Neural crest cell (in vitro differentiated cells): Measurements from ENCODE around the gene NACAD. TPM values are rescaled to one million over a fixed set of nuclear protein-coding genes. Genes with fewer than 3 reads are reported as not detected.

Source experiments
- DNase-seq: peaks from one replicate; pipeline ENCODE4 v3.0.0; 2021; ENCODE audit warnings: low read depth, mixed read lengths, low spot score
- H3K27ac Mint-ChIP-seq: one replicate; pipeline ENCODE4 v1.8.0; 2021; ENCODE audit warnings: mild to moderate bottlenecking, mixed read lengths; ENCODE audit not compliant: unreplicated experiment
- H3K27me3 Mint-ChIP-seq: 2 replicates; pipeline ENCODE4 v1.8.0; 2021; ENCODE audit warnings: low read depth, mild to moderate bottlenecking, mixed read lengths
- H3K36me3 Mint-ChIP-seq: 2 replicates; pipeline ENCODE4 v1.8.0; 2021; ENCODE audit warnings: low read depth, mild to moderate bottlenecking, mixed read lengths
- H3K4me1 Mint-ChIP-seq: 2 replicates; pipeline ENCODE4 v1.8.0; 2021; ENCODE audit warnings: mixed read lengths
- H3K4me3 Mint-ChIP-seq: one replicate; pipeline ENCODE4 v1.8.0; 2021; ENCODE audit warnings: mild to moderate bottlenecking, mixed read lengths
- H3K9me3 Mint-ChIP-seq: 2 replicates; pipeline ENCODE4 v1.8.0; 2021; ENCODE audit warnings: mixed read lengths
- CTCF ChIP-seq: fragments of 200-600 bp; sonication (generic); conservative IDR thresholded peaks from 2 replicates; pipeline ENCODE4 v1.5.0; 2021; ENCODE audit warnings: antibody characterized with exemption, mild to moderate bottlenecking
- total RNA-seq: library from RNA; stranded (reverse); gene quantifications from 2 replicates; pipeline ENCODE4 v1.2.1, GENCODE V29; 2021

NACAD gene
- total RNA-seq, 1 donor from 2014 or later, result 9.7 TPM

GRCh38 chr7:45052011-45052410, 36.8 kb downstream of the NACAD start:
- H3K27ac Mint-ChIP-seq, result no peak overlapping the region
- H3K4me3 Mint-ChIP-seq, result no peak overlapping the region
- no peaks in the 10 kb centered on the region for H3K9me3 Mint-ChIP-seq
- DNase-seq, result no peak
- peaks cover 5% of the 10 kb centered on the region for H3K36me3 Mint-ChIP-seq
- H3K4me1 Mint-ChIP-seq, result no peaks in the 10 kb centered on the region
- no peak for TF ChIP-seq CTCF
- no peaks in the 10 kb centered on the region for H3K27me3 Mint-ChIP-seq

- no peaks in the 10 kb centered on the region for H3K4me1 Mint-ChIP-seq
- H3K27ac Mint-ChIP-seq, result no peak overlapping the region
- no peak for DNase-seq
- no peak for TF ChIP-seq CTCF
- H3K4me3 Mint-ChIP-seq, result no peak overlapping the region
- no peaks in the 10 kb centered on the region for H3K27me3 Mint-ChIP-seq
- no peaks in the 10 kb centered on the region for H3K9me3 Mint-ChIP-seq
- peaks cover 2% of the 10 kb centered on the region for H3K36me3 Mint-ChIP-seq
Measured at GRCh38 chr7:45050198-45050597, 38.6 kb downstream of the NACAD start.

- Mint-ChIP-seq H3K27me3 (no peaks in the 10 kb centered on the region), H3K36me3 (peaks cover 4% of the 10 kb centered on the region), H3K4me1 (no peaks in the 10 kb centered on the region), H3K27ac (no peak overlapping the region), H3K4me3 (no peak overlapping the region), H3K9me3 (no peaks in the 10 kb centered on the region)
- TF ChIP-seq CTCF, result no peak
- DNase-seq, result no peak
Measured at GRCh38 chr7:45048748-45049147, 40.0 kb downstream of the NACAD start.

GRCh38 chr7:45044338-45044737, 44.4 kb downstream of the NACAD start:
- no peak for DNase-seq
- Mint-ChIP-seq H3K27ac (no peak overlapping the region), H3K27me3 (no peaks in the 10 kb centered on the region), H3K9me3 (no peaks in the 10 kb centered on the region), H3K4me1 (no peaks in the 10 kb centered on the region), H3K4me3 (no peak overlapping the region), H3K36me3 (peaks cover 11% of the 10 kb centered on the region)
- no peak for TF ChIP-seq CTCF

GRCh38 chr7:45039106-45039505, 49.7 kb downstream of the NACAD start:
- DNase-seq, result no peak
- H3K4me3 Mint-ChIP-seq, result no peak overlapping the region
- H3K36me3 Mint-ChIP-seq, result peaks cover 17% of the 10 kb centered on the region
- no peaks in the 10 kb centered on the region for H3K27me3 Mint-ChIP-seq
- H3K4me1 Mint-ChIP-seq, result peaks cover 11% of the 10 kb centered on the region
- no peaks in the 10 kb centered on the region for H3K9me3 Mint-ChIP-seq
- H3K27ac Mint-ChIP-seq, result no peak overlapping the region
- no peak for TF ChIP-seq CTCF

- H3K27ac Mint-ChIP-seq, result no peak overlapping the region
- H3K9me3 Mint-ChIP-seq, result no peaks in the 10 kb centered on the region
- TF ChIP-seq CTCF, result no peak
- peaks cover 14% of the 10 kb centered on the region for H3K36me3 Mint-ChIP-seq
- H3K4me1 Mint-ChIP-seq, result peaks cover 11% of the 10 kb centered on the region
- H3K27me3 Mint-ChIP-seq, result no peaks in the 10 kb centered on the region
- H3K4me3 Mint-ChIP-seq, result no peak overlapping the region
- no peak for DNase-seq
Measured at GRCh38 chr7:45037876-45038275, 50.9 kb downstream of the NACAD start.
